ENCODE results near the gene TBC1D25. TPM values are rescaled to one million over a fixed set of nuclear protein-coding genes. Genes with fewer than 3 reads are reported as not detected.

The TBC1D25 gene
- total RNA-seq, 1 donor from 2014 or later, result 2.1 TPM

Small RNA genes within 50 kb of the gene (small RNA-seq; reads per million reads assigned to genes)
- gene MRPL32P1, result not detected

Other genes starting within 250 kb of the TBC1D25 start
- not detected for gene SSX3, start 183.0 kb upstream of the TBC1D25 start, total RNA-seq
- gene SSX4, start 156.2 kb upstream of the TBC1D25 start, total RNA-seq, result not detected
- gene SSX4B, start 127.8 kb upstream of the TBC1D25 start, total RNA-seq, result not detected
- gene SLC38A5, start 69.5 kb upstream of the TBC1D25 start, total RNA-seq, result 6.3 TPM
- 20.9 TPM for gene FTSJ1, start 63.5 kb upstream of the TBC1D25 start, total RNA-seq
- 1.0 TPM for gene PORCN, start 30.7 kb upstream of the TBC1D25 start, total RNA-seq
- gene EBP, start 17.9 kb upstream of the TBC1D25 start, total RNA-seq, result 21.4 TPM
- gene RBM3, start 34.8 kb downstream of the TBC1D25 start, total RNA-seq, result 196 TPM
- gene WDR13, start 57.8 kb downstream of the TBC1D25 start, total RNA-seq, result 50.6 TPM
- 1.0 TPM for gene WAS, start 144.1 kb downstream of the TBC1D25 start, total RNA-seq
- 2.6 TPM for gene SUV39H1, start 157.0 kb downstream of the TBC1D25 start, total RNA-seq
- gene GLOD5, start 222.0 kb downstream of the TBC1D25 start, total RNA-seq, result not detected
- 1.6 TPM for gene GATA1, start 246.9 kb downstream of the TBC1D25 start, total RNA-seq

Data from skeletal muscle tissue (tissue), 2 donors.